NT2/D1 (cell line): ENCODE measurements around the gene CPED1.

Experiments used
- SUZ12 ChIP-seq: IDR thresholded peaks from 2 replicates; pipeline ENCODE4 v1.6.1; 2011; ENCODE audit not compliant: insufficient read length, insufficient read depth; ENCODE audit errors: extremely low read depth
- YY1 ChIP-seq: IDR thresholded peaks from 2 replicates; pipeline ENCODE4 v1.6.1; 2011; ENCODE audit not compliant: insufficient read length, insufficient read depth
- ZNF274 ChIP-seq: IDR thresholded peaks from 2 replicates; pipeline ENCODE4 v1.6.1; 2011; ENCODE audit warnings: mild to moderate bottlenecking, low read depth, low read length

DNA sequence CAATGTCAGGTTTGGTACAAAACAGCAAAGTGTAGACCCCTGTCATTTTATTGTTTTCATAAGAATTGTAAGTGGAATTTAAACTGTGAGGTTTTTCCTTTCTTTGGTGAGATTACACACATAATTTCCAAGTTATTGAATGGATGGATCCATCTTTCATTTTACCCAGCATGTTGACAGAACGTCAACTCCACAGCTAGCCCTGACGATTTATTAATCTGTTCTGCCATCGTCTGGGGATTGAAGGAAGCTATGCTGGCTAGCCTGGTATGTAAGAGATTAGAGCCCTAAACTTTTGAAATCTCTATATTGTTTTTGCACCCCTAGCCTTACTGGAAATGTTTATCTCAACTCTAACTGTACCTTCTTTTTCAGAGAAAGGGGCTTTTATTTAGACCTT, 348.9 kb downstream of the CPED1 start:
- TF ChIP-seq SUZ12, result no peak
- TF ChIP-seq ZNF274, result no peak
- TF ChIP-seq YY1, result no peak
